H9 (cell line): ENCODE measurements around the gene ZNF587B. TPM values are rescaled to one million over a fixed set of nuclear protein-coding genes. Genes with fewer than 3 reads are reported as not detected.

Experiments used
- DNase-seq: peaks from one replicate; pipeline ENCODE4 v3.0.0-alpha.2; 2017
- H2AFZ ChIP-seq: one replicate; pipeline ENCODE4 v1.6.1; 2013; ENCODE audit warnings: mild to moderate bottlenecking, low read length, control low read depth, moderate library complexity
- H2AK5ac ChIP-seq: 2 replicates; pipeline ENCODE4 v1.6.1; 2013; ENCODE audit warnings: low read length, control low read depth, mixed read lengths; ENCODE audit not compliant: insufficient read length
- H2BK120ac ChIP-seq: one replicate; pipeline ENCODE4 v1.6.1; 2013; ENCODE audit warnings: low read depth, mild to moderate bottlenecking, low read length, control low read depth, inconsistent platforms; ENCODE audit not compliant: poor library complexity, severe bottlenecking
- H2BK12ac ChIP-seq: 2 replicates; pipeline ENCODE4 v1.6.1; 2013; ENCODE audit warnings: low read length, control low read depth, mixed read lengths, low read depth; ENCODE audit not compliant: insufficient read length
- H2BK15ac ChIP-seq: 2 replicates; pipeline ENCODE4 v1.6.1; 2013; ENCODE audit warnings: low read depth, low read length, control low read depth
- H2BK20ac ChIP-seq: one replicate; pipeline ENCODE4 v1.6.1; 2013; ENCODE audit warnings: low read depth, mild to moderate bottlenecking, low read length, control low read depth, inconsistent platforms; ENCODE audit not compliant: poor library complexity, severe bottlenecking
- H2BK5ac ChIP-seq: 2 replicates; pipeline ENCODE4 v1.6.1; 2013; ENCODE audit warnings: low read length, control low read depth, mixed read lengths; ENCODE audit not compliant: insufficient read length
- H3K14ac ChIP-seq: 2 replicates; pipeline ENCODE4 v1.6.1; 2013; ENCODE audit warnings: low read length, control low read depth; ENCODE audit not compliant: insufficient read depth
- H3K18ac ChIP-seq: 2 replicates; pipeline ENCODE4 v1.6.1; 2013; ENCODE audit warnings: low read depth, mild to moderate bottlenecking, mixed read lengths, low read length, control low read depth; ENCODE audit not compliant: insufficient read length
- H3K23ac ChIP-seq: 2 replicates; pipeline ENCODE4 v1.6.1; 2013; ENCODE audit warnings: low read length, control low read depth, mixed read lengths, low read depth; ENCODE audit not compliant: insufficient read length
- H3K23me2 ChIP-seq: 2 replicates; pipeline ENCODE4 v1.6.1; 2013; ENCODE audit warnings: low read depth, mild to moderate bottlenecking, mixed read lengths, low read length, control low read depth; ENCODE audit not compliant: insufficient read length, poor library complexity, severe bottlenecking
- H3K27ac ChIP-seq: 2 replicates; pipeline ENCODE4 v1.5.1; 2013; ENCODE audit warnings: low read length, control low read depth, mixed read lengths, low read depth; ENCODE audit not compliant: insufficient read length
- H3K27me3 ChIP-seq: 2 replicates; pipeline ENCODE4 v1.6.1; 2013; ENCODE audit warnings: low read length, control low read depth, inconsistent platforms; ENCODE audit not compliant: insufficient read depth
- H3K4ac ChIP-seq: 2 replicates; pipeline ENCODE4 v1.6.1; 2013; ENCODE audit warnings: low read depth, mild to moderate bottlenecking, control low read depth, inconsistent platforms, low read length, moderate library complexity
- H3K4me1 ChIP-seq: 2 replicates; pipeline ENCODE4 v1.6.1; 2013; ENCODE audit warnings: low read length, control low read depth, inconsistent platforms; ENCODE audit not compliant: insufficient read depth
- H3K4me2 ChIP-seq: 2 replicates; pipeline ENCODE4 v1.6.1; 2013; ENCODE audit warnings: low read length, control low read depth, mixed read lengths; ENCODE audit not compliant: insufficient read length, insufficient read depth
- H3K56ac ChIP-seq: 2 replicates; pipeline ENCODE4 v1.6.1; 2013; ENCODE audit warnings: low read depth, mild to moderate bottlenecking, mixed read lengths, low read length, control low read depth; ENCODE audit not compliant: insufficient read length
- H3K79me1 ChIP-seq: 2 replicates; pipeline ENCODE4 v1.6.1; 2013; ENCODE audit warnings: low read depth, mild to moderate bottlenecking, moderate library complexity, low read length, control low read depth, inconsistent platforms; ENCODE audit not compliant: insufficient read depth, poor library complexity, severe bottlenecking
- H3K79me2 ChIP-seq: 2 replicates; pipeline ENCODE4 v1.6.1; 2013; ENCODE audit warnings: low read length, control low read depth, inconsistent platforms; ENCODE audit not compliant: insufficient read depth
- H3K9ac ChIP-seq: 2 replicates; pipeline ENCODE4 v1.6.1; 2013; ENCODE audit warnings: low read length, control low read depth, mixed read lengths; ENCODE audit not compliant: insufficient read length; ENCODE audit errors: extremely low read depth
- H3K9me3 ChIP-seq: one replicate; pipeline ENCODE4 v1.6.1; 2013; ENCODE audit warnings: low read depth, low read length, inconsistent platforms; ENCODE audit not compliant: control insufficient read depth
- H3T11ph ChIP-seq: one replicate; pipeline ENCODE4 v1.6.1; 2013; ENCODE audit warnings: mild to moderate bottlenecking, low read length, control low read depth, inconsistent platforms
- H4K20me1 ChIP-seq: one replicate; pipeline ENCODE4 v1.6.1; 2013; ENCODE audit not compliant: control insufficient read depth, insufficient read length, insufficient read depth
- H4K5ac ChIP-seq: 2 replicates; pipeline ENCODE4 v1.6.1; 2013; ENCODE audit warnings: low read depth, mild to moderate bottlenecking, mixed read lengths, low read length, control low read depth; ENCODE audit not compliant: insufficient read length
- H4K8ac ChIP-seq: replicated peaks from 2 replicates; pipeline ENCODE4 v1.6.1; 2013; ENCODE audit warnings: low read length, control low read depth, mixed read lengths, low read depth; ENCODE audit not compliant: insufficient read length
- H4K91ac ChIP-seq: 2 replicates; pipeline ENCODE4 v1.6.1; 2013; ENCODE audit warnings: low read depth, mild to moderate bottlenecking, moderate library complexity, mixed read lengths, low read length, control low read depth; ENCODE audit not compliant: insufficient read length
- H3K27ac Mint-ChIP-seq, 3 experiments: 2 replicates in 2 of 3; 3 replicates in 1 of 3; pipeline ENCODE4 v1.8.0; 2020 to 2021; ENCODE audit warnings: mixed read lengths in 3 of 3, mild to moderate bottlenecking in 1 of 3, moderate library complexity in 1 of 3
- H3K27me3 Mint-ChIP-seq: 2 replicates; pipeline ENCODE4 v1.8.0; 2021; ENCODE audit warnings: low read depth, mild to moderate bottlenecking, moderate library complexity, mixed read lengths
- H3K36me3 Mint-ChIP-seq, 3 experiments: 2 replicates in 2 of 3; 3 replicates in 1 of 3; pipeline ENCODE4 v1.8.0; 2020 to 2021; ENCODE audit warnings: low read depth in 3 of 3, mixed read lengths in 3 of 3; ENCODE audit not compliant: insufficient read depth in 1 of 3
- H3K4me1 Mint-ChIP-seq, 2 experiments: 2 replicates each; pipeline ENCODE4 v1.8.0; 2020; ENCODE audit warnings: mixed read lengths in 2 of 2
- H3K4me3 Mint-ChIP-seq, 2 experiments: 2 replicates in 1 of 2; 3 replicates in 1 of 2; pipeline ENCODE4 v1.8.0; 2020 to 2021; ENCODE audit warnings: mild to moderate bottlenecking in 2 of 2, mixed read lengths in 2 of 2, moderate library complexity in 1 of 2
- H3K9me3 Mint-ChIP-seq, 2 experiments: 2 replicates in 1 of 2; 3 replicates in 1 of 2; pipeline ENCODE4 v1.8.0; 2020; ENCODE audit warnings: mild to moderate bottlenecking in 2 of 2, mixed read lengths in 2 of 2, moderate library complexity in 1 of 2
- WGBS: extraction: QIAGEN DNeasy Blood & Tissue Kit; methylation state at CpG from one replicate; pipeline ENCODE4 v1.1.7; 2013; ENCODE audit warnings: missing lambda C conversion rate, low lambda C conversion rate, mixed read lengths; ENCODE audit not compliant: insufficient read length; ENCODE audit errors: extremely low coverage; 5-methylcytosine and 5-hydroxymethylcytosine counted together
- total RNA-seq: library from RNA; stranded (reverse); gene quantifications from 2 replicates; pipeline ENCODE4 v1.2.1, GENCODE V29; 2021
- TF ChIP-seq, protein P1 (sequence below): fragments of 200-600 bp; sonication (generic); conservative IDR thresholded peaks from 3 replicates; pipeline ENCODE4 v1.8.0; 2021; ENCODE audit warnings: antibody characterized with exemption, mild to moderate bottlenecking

The ZNF587B gene
- total RNA-seq, 1 experiment from 2014 or later, result 45.2 TPM

DNA sequence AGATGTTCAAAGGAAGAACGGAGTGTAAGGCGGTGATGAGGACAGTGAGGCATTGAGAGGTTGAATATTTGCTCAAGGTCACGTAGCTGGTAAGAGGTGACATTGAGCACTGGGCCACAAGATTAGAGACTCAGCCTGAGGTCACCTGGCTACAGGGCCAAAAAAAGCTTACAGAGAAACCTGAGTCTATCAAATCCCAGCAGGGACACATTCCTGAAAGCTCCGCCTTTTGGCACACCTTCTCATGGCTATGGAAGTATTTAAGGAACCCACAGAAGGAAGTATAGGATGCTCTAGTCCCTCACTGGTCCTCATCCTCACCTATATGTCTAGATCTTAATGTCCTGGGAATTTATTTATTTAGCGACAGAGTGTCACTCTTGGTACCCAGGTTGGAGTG is 43.2 kb upstream of the ZNF587B start:
- H2BK5ac ChIP-seq, result no peak overlapping the region
- H3T11ph ChIP-seq, result no peak overlapping the region
- H3K56ac ChIP-seq, result no peak overlapping the region
- Mint-ChIP-seq H3K27ac (peak overlapping the region in 1 of 3 experiments; percentile 72; a peak in 1 of 7 replicates), H3K36me3 (peaks cover 18 to 32% (median 26%) of the 10 kb centered on the region in 3 experiments; a peak in 6 of 7 replicates), H3K27me3 (peaks cover 2% of the 10 kb centered on the region), H3K9me3 (no peaks in the 10 kb centered on the region), H3K4me1 (peaks cover 5 to 12% of the 10 kb centered on the region in 2 experiments), H3K4me3 (no peak overlapping the region)
- H4K8ac ChIP-seq, result no peak overlapping the region
- H3K9ac ChIP-seq, result no peak overlapping the region
- H2BK15ac ChIP-seq, result no peak overlapping the region
- no CpG with 5 or more reads among the region's 5 CpGs for WGBS
- H2AFZ ChIP-seq, result no peak overlapping the region
- H2BK120ac ChIP-seq, result no peak overlapping the region
- H3K79me2 ChIP-seq, result no peaks in the 10 kb centered on the region; the same call in 1 of the 2 replicates
- no peak for DNase-seq
- no peaks in the 10 kb centered on the region for H4K20me1 ChIP-seq
- no peaks in the 10 kb centered on the region for H3K9me3 ChIP-seq
- H3K79me1 ChIP-seq, result no peaks in the 10 kb centered on the region
- H3K4me2 ChIP-seq, result no peak overlapping the region
- H3K23me2 ChIP-seq, result no peaks in the 10 kb centered on the region
- H3K4me1 ChIP-seq, result no peaks in the 10 kb centered on the region; the same call in 1 of the 2 replicates
- H3K18ac ChIP-seq, result no peak overlapping the region
- H3K27ac ChIP-seq, result no peak overlapping the region
- TF ChIP-seq, protein P1, sequence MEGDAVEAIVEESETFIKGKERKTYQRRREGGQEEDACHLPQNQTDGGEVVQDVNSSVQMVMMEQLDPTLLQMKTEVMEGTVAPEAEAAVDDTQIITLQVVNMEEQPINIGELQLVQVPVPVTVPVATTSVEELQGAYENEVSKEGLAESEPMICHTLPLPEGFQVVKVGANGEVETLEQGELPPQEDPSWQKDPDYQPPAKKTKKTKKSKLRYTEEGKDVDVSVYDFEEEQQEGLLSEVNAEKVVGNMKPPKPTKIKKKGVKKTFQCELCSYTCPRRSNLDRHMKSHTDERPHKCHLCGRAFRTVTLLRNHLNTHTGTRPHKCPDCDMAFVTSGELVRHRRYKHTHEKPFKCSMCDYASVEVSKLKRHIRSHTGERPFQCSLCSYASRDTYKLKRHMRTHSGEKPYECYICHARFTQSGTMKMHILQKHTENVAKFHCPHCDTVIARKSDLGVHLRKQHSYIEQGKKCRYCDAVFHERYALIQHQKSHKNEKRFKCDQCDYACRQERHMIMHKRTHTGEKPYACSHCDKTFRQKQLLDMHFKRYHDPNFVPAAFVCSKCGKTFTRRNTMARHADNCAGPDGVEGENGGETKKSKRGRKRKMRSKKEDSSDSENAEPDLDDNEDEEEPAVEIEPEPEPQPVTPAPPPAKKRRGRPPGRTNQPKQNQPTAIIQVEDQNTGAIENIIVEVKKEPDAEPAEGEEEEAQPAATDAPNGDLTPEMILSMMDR, result no peak
- H4K5ac ChIP-seq, result no peak overlapping the region
- H3K4ac ChIP-seq, result no peak overlapping the region
- H3K23ac ChIP-seq, result no peak overlapping the region
- no peak overlapping the region for H2BK12ac ChIP-seq
- no peak overlapping the region for H2AK5ac ChIP-seq
- no peak overlapping the region for H3K14ac ChIP-seq
- H2BK20ac ChIP-seq, result no peak overlapping the region
- H4K91ac ChIP-seq, result no peak overlapping the region
- no peaks in the 10 kb centered on the region; the same call in 1 of the 2 replicates for H3K27me3 ChIP-seq
